HG02759 (cell line): ENCODE results near the gene P4HA1.
A peak's percentile ranks its signal among the peaks of the same experiment; 100 is the strongest.
"Not testable (repeated sequence)": the region's sequence is repeated elsewhere in the genome, so short reads cannot be mapped to it uniquely, and the experiment has no call there.

Experiments used
- ATAC-seq: cut with Tn5 transposase; IDR thresholded peaks from one replicate; pipeline ENCODE4 v1.9.1; 2021; ENCODE audit warnings: mild to moderate bottlenecking, moderate library complexity; ENCODE audit not compliant: unreplicated experiment

P4HA1 gene

DNA sequence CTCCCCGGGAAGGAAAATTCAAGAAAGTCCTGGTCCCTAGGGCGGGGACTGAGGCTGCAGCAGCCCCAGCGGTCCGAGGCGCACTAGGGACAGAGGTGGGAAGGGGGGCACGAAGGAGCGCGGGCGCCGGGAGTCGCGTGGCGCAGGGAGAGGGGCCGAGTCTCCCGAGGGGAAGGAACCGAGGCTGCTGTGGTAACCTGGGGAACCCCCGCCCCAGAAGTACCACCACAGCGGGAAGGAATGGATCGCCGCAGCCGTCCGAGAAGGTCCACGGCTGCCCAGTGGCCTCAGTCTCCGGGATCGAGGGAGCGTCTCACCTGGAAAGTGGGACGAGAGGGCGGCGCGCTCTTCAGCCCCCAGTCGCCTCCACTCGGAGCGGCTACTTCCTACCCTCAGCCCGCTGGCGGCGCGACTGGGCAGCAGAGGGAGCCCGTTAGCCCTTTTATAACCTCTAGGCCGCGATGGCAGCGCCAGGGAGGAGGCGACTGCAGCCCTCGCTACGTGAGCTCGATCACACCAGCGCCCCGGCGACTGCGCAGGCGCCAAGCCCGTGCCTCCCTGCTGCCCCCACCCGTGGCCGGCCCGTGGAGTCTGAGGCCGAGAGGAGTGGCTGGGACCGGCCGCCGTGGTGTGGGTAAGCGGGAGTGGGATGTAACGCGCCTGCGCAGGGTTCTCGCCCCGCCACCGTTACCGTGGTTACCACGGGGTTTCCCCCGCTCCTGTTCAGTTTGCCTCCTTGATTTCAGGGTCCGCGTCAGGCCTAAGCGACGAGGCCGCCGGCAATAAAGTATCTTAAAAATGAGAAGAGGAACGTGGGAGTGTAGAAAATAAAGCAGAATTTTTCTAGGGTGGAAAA, at the start of gene P4HA1:
Gene P4HA1 (minus strand): TSS at position 418 of the 856 bp plus-strand sequence. CDS start 21,983 bp downstream, outside the sequence.
- peak; percentile 89 for ATAC-seq

DNA sequence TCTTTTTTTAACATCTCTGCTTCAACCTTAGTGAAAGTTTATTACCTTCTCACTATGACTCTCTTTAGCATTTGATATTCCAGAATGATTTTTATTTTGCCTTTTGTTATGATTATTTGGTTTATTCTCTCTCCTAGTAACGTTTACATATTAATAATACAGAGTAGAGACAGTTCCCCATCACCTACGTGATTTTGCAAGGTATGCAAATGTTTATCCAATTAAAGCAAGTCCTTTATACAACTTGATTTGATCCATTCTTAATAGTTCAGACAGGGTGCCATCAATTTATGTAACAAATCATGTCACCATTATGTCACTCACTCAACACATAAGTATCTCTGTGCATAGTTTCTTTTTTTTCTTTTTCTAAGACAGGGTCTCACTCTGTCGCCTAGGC, 44.9 kb upstream of the P4HA1 start:
- no peak for ATAC-seq

DNA sequence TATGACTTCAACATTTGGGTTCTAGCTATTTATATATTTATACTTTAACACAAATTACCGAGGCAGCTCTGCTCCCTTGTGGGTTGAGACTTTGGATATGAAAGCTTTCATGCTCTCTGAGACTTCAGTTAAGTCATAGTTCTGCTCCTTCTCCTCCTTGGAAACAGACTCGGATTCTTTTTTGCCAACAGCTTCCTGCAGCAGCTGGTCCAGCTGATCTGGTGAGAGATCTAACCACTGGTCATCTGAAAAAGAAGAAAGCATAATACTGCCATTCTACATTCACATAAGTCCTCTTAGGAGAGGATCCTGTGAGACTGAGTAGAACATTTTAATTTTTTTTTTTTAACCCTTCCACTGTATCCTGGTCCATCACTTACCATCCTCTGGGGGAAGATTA, 42.6 kb upstream of the P4HA1 start:
- no peak for ATAC-seq

DNA sequence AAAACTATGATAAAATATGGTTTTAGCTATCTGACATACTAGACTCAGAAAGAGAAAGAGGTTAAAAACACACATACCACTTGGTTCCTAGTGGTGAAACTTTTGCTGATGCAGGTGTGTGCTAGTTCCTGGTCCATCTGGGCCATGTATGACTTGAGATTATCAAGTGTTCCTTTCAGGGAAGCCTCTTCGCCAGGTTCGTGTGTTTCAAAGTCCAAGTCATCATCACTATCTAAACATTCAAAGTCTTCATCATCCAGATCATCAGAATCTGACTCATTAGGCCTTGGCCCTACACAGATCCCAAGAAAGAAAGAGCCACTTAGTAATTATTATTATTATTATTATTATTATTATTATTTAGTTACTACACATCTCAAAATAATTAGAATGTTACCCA, 40.0 kb upstream of the P4HA1 start:
- no peak for ATAC-seq

GRCh38 chr10:73134727-73135126, 38.1 kb upstream of the P4HA1 start:
- no peak for ATAC-seq

GRCh38 chr10:73131913-73132686, 35.4 kb upstream of the P4HA1 start:
- ATAC-seq, result no peak

GRCh38 chr10:73131301-73131700, 34.6 kb upstream of the P4HA1 start:
- ATAC-seq, result no peak

DNA sequence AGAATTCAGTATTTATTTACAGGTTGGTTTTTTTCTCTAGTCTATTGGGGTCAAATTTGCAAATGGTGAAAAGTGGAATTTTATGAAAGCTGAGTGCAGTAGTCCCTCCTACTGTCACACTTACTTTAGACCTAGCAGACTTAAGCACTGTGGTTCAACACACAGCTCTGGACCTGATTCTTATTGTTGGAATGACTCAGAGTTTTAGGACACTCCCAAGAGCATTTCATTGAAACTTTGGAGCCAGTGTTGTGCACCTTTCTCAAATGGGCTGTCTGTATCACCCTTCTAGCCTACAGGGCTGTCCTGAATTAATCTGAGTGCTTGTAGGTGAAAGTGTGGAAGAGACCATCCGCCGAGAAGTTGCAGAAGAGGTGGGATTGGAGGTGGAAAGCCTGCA, 29.7 kb upstream of the P4HA1 start:
- no peak for ATAC-seq

GRCh38 chr10:73119952-73120351, 23.3 kb upstream of the P4HA1 start:
- no peak for ATAC-seq

- ATAC-seq, result no peak
Observed at GRCh38 chr10:73119457-73119856, 22.8 kb upstream of the P4HA1 start.

GRCh38 chr10:73117976-73118743, 21.5 kb upstream of the P4HA1 start:
- ATAC-seq, result peak; percentile 80

DNA sequence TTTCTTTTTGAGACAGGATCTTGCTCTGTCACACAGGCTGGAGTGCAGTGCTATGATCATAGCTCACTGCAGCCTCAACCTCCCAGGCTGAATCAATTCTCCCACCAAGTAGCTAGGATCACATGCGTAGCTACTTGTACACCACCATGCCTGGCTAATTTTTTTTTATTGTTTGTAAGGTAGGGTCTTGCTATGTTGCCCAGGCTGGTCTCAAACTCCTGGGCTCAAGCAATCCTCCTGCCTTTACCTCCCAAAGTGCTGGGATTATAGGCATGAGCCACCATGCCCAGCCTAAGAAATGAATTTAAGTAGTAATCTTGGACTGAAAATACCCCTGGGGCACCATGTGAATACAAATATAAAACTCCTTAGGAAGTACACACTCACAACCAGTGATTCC, 19.4 kb upstream of the P4HA1 start:
- no peak for ATAC-seq

DNA sequence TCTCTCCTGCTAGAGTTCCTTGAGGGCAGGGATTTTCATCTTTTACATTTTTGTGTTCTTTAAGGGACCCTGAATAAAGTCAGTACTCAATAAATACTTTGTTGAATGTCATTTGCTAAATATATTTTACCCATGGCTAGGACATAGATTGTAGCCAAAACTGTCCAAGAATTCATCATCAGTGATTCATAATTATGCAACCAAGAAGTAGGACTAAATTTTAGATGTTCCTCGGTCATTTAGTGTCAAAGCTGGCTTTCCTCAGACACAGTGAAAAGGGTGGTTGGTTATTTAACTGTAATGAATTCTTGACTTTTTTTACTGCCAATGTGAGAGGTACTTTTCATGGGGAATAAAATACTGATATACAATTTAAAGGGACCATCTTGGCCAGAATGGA, 16.9 kb upstream of the P4HA1 start:
- ATAC-seq, result no peak

- not testable (repeated sequence) for ATAC-seq
Observed at GRCh38 chr10:73112032-73112431, 15.4 kb upstream of the P4HA1 start.

GRCh38 chr10:73110345-73110849, 13.7 kb upstream of the P4HA1 start, which contains the start of gene NUDT13:
NUDT13 (plus strand) TSS chr10:73110455; CDS start chr10:73114366, 3,911 bp downstream.
- peak; percentile 65 for ATAC-seq

- not testable (repeated sequence) for ATAC-seq
Observed at GRCh38 chr10:73109248-73109652, 12.6 kb upstream of the P4HA1 start.

DNA sequence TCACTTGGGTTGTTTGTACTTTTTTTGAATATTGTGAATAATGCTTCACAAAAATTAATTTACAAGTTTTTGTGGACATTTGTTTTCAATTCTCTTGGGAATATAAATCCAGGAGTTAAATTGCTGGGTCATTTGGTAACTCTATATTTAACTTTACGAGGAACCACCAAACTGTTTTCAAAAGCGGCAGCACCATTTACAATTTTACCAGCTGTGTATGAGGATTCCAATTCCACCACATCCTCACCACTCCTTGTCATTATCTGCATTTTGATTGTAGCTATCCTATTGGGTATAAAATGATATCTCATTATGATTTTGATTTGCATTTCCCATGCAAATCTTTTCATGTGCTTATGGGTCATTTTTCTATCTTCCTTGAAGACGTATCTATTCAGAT, 9.6 kb upstream of the P4HA1 start:
- no peak for ATAC-seq

- no peak for ATAC-seq
Observed at GRCh38 chr10:73099141-73099540, 2.5 kb upstream of the P4HA1 start.

DNA sequence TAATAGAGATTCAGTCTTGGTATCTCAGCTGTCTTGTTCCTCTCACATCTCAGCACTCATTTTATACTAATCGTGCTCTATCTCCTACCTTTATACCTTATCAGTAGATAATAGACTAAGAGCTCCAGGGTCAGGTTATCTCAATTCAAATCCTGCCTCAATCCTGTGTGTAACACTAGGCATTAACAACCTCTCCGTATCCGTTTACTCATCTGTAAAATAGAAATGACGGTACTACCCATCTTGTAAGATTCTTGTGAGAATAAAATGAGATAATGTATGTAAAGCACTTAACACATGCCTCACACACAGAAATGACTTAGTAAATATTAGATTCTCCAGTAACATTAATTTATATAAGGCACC, 622 bp upstream of the P4HA1 start:
- ATAC-seq, result no peak

- peak; percentile 29 for ATAC-seq
Observed at GRCh38 chr10:73096041-73096448, 621 bp downstream of the P4HA1 start.

DNA sequence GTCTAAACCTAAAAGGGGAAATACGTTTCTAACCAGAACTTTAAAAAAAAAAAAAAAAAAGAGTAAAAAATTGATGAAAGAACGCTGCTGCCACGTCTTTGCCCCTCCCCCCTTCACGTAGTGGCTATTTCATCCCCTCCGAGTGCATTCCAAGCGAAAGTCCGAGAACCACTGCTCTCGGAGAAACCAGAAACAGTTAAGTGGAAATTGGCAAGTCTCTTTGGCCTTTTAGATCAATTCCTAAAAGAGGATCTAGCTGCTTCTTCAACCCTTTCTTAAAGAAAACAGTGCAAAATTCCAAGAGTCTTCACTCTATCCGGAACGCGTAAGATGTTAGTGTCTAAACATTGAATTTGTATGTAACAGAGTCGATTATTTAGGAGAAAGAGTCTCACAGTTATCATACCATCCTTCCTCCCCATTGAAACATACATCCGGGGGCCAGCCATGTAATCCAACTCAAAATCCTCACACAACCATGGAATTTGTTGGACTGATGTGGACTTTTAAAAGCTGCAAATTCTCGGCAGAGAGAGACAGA, 1.1 kb downstream of the P4HA1 start:
- ATAC-seq, result no peak
